ENCODE data around the gene JSRP1.

Gene JSRP1

GRCh38 chr19:2230807-2231533, 25.2 kb downstream of the JSRP1 start:
- no peak for DNase-seq

DNA sequence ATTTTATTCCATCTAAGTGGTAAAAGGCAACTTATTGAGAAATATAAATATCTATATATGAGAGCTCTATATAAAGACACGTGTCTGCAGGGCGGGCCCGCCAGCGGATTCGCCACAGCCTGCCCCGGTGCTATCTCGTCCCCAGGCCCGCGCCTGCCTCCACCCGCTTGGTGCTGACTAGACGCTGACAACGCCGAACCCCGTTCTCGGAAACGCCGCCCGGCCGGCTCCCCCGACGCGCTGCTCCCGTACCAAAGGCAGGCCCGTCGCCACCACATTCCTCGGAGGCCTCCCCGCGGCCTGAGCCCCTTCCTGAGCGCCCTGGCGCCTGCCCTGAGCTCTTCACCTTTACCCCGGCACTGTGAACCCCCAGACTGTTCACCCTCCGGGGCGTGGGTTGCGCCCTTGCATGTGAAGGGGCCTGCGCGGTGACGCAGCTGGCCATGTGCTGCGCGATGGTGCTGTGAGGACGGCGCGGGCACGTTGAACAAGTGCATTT, 26.1 kb downstream of the JSRP1 start:
- no peak for DNase-seq

GRCh38 chr19:2229103-2230032, 26.8 kb downstream of the JSRP1 start:
- DNase-seq: no peak

DNA sequence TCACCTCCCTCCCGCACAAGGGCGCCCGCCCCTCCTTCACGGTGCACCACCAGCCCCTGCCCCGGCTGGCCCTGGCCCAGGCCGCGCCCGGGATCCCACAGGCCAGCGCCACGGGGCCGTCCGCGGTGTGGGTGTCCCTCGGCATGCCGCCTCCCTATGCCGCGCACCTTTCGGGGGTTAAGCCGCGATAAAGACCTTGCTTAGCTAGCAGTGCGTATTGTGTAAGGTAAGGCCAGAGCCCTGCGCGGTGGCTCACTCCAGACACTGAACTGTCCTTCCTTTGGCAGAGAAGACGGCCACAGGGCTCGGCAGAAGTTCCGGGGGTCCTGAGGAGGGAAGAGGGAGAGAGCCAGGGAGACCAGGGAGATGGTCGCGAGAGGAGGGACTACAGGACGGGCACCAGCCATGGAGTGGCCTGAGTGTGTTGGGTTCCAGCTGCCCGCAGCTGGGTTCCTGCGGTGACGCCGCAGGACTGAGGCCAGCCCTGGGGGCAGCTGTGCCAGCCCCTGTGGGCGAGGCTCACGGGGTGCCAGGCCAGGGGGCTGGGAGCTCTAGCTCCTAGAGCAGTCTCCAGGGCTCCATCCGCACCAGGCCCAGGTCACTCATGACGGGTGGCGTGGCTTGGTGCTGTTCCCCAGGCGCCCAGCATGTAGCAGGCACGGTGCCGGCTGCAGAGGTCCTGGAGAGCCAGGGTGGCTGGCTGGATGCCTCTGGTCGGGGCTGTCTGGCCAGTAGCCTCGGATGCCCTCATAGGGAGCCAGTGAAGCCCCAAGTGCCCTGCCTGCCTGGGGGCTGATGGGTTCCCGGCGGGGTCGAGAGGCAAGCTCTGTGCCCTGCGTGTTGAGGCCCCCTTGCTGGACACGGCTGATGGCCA, 27.8 kb downstream of the JSRP1 start:
- DNase-seq: no peak

- DNase-seq: no peak
Observed at GRCh38 chr19:2227415-2228156, 28.6 kb downstream of the JSRP1 start.

DNA sequence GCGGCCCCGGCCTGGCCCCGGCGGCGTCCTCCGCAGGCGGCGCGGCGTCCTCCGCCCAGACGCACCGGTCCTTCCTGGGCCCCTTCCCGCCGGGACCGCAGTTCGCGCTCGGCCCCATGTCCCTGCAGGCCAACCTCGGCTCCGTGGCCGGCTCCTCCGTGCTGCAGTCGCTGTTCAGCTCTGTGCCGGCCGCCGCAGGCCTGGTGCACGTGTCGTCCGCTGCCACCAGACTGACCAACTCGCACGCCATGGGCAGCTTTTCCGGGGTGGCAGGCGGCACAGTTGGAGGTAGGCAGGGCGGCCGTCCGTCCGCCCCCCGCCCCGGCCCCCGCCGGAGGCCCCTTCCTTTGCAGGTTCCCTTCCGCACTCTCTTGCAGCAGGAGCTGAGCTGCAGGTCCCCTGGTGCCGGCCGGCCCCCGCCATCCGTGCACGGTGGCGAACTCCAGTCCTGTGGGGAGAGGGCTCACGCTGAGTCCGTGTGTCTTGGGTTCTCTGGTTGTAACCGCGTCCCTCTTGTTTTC, 29.3 kb downstream of the JSRP1 start:
- DNase-seq: no peak

- DNase-seq: no peak
Observed at GRCh38 chr19:2226051-2226839, 30.0 kb downstream of the JSRP1 start.

DNA sequence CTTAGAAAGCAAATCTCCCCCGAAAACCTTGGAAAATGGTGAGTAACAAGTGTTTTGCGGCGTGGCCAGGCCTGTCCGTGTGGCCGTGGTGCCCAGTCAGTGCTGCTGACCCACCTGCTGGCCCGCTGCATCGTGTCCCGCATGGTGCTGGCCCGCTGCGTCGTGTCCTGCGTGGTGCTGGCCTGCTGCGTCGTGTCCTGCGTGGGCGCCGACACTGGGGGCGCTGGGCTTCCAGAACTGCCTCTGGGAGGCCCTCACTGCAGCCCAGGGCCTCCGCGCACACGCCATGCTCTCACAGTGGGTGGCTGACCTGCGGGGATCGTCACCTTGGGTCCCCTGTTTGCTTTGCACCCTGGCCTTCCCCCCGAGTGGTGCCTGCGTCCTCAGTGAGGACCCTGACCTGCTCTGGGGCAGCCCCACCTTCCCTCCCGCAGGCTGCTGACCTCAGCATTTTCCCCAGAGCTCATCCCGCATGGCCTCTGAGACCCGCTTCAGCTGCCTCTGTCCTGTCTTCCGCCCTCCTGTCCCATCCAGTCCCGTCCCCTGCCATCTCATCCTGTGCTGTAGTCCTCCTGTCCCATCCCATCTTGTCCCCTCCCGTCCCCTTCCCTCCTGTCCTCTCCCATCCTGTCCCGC, 30.7 kb downstream of the JSRP1 start:
- no peak for DNase-seq

GRCh38 chr19:2224754-2225349, 31.4 kb downstream of the JSRP1 start:
- no peak for DNase-seq

- DNase-seq: no peak
Observed at GRCh38 chr19:2223959-2224358, 32.3 kb downstream of the JSRP1 start.

- DNase-seq: no peak
Observed at GRCh38 chr19:2223391-2223790, 32.8 kb downstream of the JSRP1 start.

DNA sequence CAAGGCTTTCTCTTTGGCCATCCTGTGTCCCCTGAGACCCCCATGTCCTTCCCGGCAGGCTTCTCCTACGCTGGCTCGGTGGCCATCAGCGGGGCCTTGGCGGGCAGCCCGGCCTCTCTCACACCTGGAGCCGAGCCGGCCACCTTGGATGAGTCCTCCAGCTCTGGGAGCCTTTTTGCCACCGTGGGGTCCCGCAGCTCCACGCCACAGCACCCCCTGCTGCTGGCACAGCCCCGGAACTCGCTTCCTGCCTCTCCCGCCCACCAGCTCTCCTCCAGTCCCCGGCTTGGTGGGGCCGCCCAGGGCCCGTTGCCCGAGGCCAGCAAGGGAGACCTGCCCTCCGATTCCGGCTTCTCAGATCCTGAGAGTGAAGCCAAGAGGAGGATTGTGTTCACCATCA, 34.3 kb downstream of the JSRP1 start:
- DNase-seq: no peak

GRCh38 chr19:2221250-2221831, 34.9 kb downstream of the JSRP1 start:
- DNase-seq: no peak

DNA sequence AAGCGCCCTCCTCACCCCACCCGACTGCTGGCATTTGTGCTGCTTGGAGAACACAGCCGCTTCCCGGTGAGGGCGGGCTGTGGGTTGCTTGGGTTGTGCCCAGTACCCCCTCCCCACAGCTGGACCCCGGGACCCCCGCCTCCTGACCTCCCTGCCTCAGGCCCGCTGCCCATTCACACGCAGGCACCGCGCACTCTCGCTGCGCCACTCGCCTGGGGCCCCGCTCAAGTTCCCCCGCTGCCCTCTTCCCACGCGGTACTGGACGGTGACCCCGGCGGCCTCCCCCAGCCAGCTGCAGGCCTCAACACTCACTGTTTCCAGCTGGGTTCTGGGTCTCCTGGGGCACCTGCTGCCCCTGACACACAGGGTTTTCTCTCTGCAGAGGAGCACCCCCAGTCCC, 36.5 kb downstream of the JSRP1 start:
- no peak for DNase-seq

- no peak for DNase-seq
Observed at GRCh38 chr19:2217591-2217990, 38.6 kb downstream of the JSRP1 start.

DNA sequence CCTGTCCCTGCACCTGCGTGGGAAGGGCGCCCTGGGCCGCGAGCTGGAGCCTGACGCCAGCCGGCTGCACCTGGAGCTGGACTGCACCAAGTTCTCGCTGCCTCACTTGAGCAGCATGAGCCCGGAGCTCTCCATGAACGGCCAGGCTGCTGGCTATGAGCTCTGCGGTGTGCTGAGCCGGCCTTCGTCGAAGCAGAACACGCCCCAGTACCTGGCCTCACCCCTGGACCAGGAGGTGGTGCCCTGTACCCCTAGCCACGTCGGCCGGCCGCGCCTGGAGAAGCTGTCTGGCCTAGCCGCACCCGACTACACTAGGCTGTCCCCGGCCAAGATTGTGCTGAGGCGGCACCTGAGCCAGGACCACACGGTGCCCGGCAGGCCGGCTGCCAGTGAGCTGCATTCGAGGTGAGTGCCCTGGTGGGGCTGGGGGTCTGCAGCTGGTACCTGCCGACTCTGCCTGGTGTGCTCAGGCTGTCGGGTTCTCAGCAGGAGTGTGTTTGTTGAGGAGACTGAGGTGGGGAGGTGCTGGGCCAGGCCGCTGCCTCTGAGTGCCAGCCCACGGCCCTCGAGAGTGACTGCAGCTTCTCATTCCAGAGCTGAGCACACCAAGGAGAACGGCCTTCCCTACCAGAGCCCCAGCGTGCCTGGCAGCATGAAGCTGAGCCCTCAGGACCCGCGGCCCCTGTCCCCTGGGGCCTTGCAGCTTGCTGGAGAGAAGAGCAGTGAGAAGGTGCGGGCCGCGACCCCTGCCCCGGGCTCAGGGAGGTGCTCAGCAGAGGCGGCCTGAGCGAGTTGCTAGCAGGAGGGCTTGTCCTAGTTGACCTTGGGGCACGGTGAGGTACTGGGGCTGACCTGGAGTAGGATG, 39.6 kb downstream of the JSRP1 start:
- DNase-seq: no peak

GRCh38 chr19:2215281-2215751, 40.9 kb downstream of the JSRP1 start:
- no peak for DNase-seq

DNA sequence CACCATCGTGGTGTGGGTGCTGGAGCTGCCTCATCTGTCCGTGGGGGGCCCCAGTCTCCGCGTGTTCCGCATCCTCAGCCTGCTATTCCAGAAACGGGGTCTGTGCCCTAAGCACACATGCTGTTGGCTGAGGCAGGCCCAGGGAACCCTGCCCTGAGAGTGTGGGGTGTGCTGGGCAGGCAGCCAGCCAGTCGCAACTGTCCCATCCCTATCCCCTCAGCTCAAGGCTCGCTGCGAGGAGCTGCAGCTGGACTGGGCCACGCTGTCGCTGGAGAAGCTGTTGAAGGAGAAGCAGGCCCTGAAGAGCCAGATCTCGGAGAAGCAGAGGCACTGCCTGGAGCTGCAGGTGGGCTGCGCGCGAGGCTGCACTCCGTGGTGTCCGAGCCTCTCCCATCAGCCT, 42.0 kb downstream of the JSRP1 start:
- DNase-seq: no peak

GRCh38 chr19:2213799-2214198, 42.4 kb downstream of the JSRP1 start:
- DNase-seq: no peak

All from SIG-M5 (cell line).